BE2C (cell line): ENCODE data around the gene KIAA0825.
"Not testable (repeated sequence)": the region's sequence is repeated elsewhere in the genome, so short reads cannot be mapped to it uniquely, and the experiment has no call there.

Source experiments
- DNase-seq: peaks from one replicate; pipeline ENCODE4 v3.0.0-alpha.2; 2020
- H3K27me3 ChIP-seq: fragments of 250-450 bp; sonication (Bioruptor Pico); 2 replicates; pipeline ENCODE4 v1.5.1; 2020; ENCODE audit warnings: mild to moderate bottlenecking
- H3K36me3 ChIP-seq: fragments of 250-450 bp; sonication (Bioruptor Pico); 2 replicates; pipeline ENCODE4 v1.5.1; 2020; ENCODE audit warnings: mild to moderate bottlenecking
- H3K4me1 ChIP-seq: fragments of 250-450 bp; sonication (Bioruptor Pico); 2 replicates; pipeline ENCODE4 v1.5.1; 2020
- H3K4me3 ChIP-seq: 2 replicates; pipeline ENCODE4 v1.5.1; 2011; ENCODE audit warnings: low read depth, low read length
- H3K9me3 ChIP-seq: fragments of 250-450 bp; sonication (Bioruptor Pico); 2 replicates; pipeline ENCODE4 v1.5.1; 2020
- TF ChIP-seq, protein P1 (sequence below): IDR thresholded peaks from 2 replicates; pipeline ENCODE4 v1.5.1; 2012; ENCODE audit warnings: mild to moderate bottlenecking, low read depth, low read length

The KIAA0825 gene

DNA sequence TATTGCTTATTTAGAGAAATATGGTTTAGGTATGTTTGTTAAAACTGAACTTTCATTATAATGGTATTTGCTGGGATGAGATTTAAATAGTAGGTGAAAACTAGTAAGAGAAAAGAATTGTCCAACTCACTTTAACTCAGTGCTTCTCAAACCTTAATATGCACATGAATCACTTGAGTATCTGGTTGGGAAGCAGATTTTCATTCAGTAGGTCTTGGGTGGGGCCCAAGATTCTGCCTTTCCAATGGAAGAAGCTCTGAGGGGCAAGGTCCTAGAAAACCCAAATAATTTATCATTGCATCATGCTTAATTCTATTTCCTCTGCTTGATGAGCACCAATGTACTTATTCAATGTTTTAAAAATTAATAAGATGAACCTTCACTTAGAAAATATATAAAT lies 262.6 kb downstream of the KIAA0825 start:
- TF ChIP-seq, protein P1, sequence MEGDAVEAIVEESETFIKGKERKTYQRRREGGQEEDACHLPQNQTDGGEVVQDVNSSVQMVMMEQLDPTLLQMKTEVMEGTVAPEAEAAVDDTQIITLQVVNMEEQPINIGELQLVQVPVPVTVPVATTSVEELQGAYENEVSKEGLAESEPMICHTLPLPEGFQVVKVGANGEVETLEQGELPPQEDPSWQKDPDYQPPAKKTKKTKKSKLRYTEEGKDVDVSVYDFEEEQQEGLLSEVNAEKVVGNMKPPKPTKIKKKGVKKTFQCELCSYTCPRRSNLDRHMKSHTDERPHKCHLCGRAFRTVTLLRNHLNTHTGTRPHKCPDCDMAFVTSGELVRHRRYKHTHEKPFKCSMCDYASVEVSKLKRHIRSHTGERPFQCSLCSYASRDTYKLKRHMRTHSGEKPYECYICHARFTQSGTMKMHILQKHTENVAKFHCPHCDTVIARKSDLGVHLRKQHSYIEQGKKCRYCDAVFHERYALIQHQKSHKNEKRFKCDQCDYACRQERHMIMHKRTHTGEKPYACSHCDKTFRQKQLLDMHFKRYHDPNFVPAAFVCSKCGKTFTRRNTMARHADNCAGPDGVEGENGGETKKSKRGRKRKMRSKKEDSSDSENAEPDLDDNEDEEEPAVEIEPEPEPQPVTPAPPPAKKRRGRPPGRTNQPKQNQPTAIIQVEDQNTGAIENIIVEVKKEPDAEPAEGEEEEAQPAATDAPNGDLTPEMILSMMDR = no peak
- H3K36me3 ChIP-seq = no peaks in the 10 kb centered on the region
- DNase-seq = no peak
- H3K27me3 ChIP-seq = no peaks in the 10 kb centered on the region
- H3K9me3 ChIP-seq = no peaks in the 10 kb centered on the region
- H3K4me1 ChIP-seq = no peaks in the 10 kb centered on the region
- H3K4me3 ChIP-seq = no peak overlapping the region

DNA sequence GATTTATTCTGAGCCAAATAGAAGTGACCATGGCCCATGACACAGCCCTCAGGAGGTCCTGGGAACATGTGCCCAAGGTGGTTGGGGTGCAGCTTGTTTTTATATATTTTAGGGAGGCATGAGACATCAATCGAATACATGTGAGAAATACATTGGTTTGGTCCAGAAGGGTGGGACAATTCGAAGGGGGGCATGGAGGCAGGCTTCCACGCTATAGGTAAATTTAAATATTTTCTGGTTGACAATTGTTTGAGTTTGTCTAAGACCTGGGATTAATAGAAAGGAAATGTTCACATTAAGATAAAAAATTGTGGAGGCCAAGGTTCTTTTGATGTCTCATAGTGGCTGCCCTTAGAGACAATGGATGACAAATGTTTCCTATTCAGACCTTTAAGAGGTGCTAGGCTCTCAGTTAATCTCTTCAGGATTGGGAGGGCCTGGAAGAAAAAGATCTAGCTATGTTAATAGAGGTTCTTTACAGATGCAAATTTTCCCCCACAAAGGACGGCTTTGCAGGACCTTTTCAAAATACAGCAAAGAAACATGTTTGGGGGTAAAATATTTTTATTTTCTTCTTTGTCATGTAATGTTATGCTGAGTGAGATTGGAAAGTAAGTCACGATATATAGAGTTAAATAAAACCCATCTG lies 263.4 kb downstream of the KIAA0825 start:
- H3K4me3 ChIP-seq = not testable (repeated sequence)

DNA sequence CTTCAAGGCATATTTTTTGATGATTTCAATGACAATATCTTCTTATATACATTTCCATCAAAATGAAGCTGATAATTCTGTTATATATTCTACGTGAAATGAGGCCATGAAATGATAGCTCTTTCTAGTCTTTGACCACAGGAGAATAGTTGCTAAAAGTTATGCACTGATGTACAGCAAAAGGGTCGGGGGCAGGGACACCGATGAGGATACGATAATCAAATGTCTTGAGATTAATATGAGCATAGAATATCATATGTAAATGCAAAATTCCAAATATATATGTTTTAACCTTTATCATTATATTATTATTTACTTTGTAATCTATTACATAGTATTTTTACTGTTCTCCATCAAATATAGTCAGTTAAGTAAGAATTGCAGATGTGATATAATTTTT lies 264.8 kb downstream of the KIAA0825 start:
- DNase-seq = no peak
- H3K36me3 ChIP-seq = no peaks in the 10 kb centered on the region
- no peaks in the 10 kb centered on the region for H3K4me1 ChIP-seq
- no peaks in the 10 kb centered on the region for H3K9me3 ChIP-seq
- no peaks in the 10 kb centered on the region for H3K27me3 ChIP-seq
- TF ChIP-seq, protein P1 = no peak
- H3K4me3 ChIP-seq = no peak overlapping the region

More for the DNA sequence above, 263.4 kb downstream of the KIAA0825 start:
- not testable (repeated sequence) for H3K36me3 ChIP-seq, H3K27me3 ChIP-seq, DNase-seq, H3K4me1 ChIP-seq, H3K9me3 ChIP-seq

DNA sequence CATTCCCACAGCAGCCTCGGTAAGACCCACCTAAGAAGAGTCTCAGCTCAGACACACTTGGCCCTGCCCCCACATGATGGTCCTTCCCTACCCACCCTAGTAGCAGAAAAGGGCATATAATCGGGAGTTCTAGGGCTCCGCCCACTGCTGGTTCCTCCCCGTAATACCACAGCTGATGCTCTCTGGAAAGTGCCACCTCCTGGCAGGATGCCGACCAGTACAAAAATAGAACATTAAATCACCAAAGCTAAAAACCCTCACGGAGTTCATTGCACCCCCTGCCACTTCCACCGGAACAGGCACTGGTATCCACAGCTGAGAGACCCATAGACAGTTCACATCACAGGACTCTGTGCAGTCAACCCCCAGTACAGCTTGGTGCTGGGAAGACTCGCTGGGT lies 271.3 kb downstream of the KIAA0825 start:
- TF ChIP-seq, protein P1 = no peak
- H3K9me3 ChIP-seq = no peaks in the 10 kb centered on the region
- no peaks in the 10 kb centered on the region for H3K36me3 ChIP-seq
- DNase-seq = no peak
- no peaks in the 10 kb centered on the region for H3K4me1 ChIP-seq
- H3K4me3 ChIP-seq = no peak overlapping the region
- no peaks in the 10 kb centered on the region for H3K27me3 ChIP-seq

DNA sequence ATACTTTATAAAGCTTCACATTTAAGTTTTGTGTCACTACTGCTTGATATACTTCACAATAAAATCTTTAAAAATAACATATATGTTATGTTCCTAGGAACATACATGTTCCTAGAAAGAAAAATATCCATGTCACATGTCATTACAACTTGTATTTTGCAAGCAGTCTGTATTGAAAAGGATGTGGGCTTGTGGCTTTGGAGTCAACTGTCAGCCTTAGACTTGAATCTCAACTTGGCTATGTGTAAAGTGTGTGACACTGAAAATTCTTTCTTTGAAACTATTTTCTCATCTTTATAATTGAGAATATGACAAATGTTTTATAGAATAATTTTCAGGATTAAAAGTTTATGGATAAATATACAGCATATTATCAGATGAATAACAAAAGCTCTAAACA lies 273.1 kb downstream of the KIAA0825 start:
- DNase-seq = no peak
- TF ChIP-seq, protein P1 = no peak
- H3K36me3 ChIP-seq = no peaks in the 10 kb centered on the region

DNA sequence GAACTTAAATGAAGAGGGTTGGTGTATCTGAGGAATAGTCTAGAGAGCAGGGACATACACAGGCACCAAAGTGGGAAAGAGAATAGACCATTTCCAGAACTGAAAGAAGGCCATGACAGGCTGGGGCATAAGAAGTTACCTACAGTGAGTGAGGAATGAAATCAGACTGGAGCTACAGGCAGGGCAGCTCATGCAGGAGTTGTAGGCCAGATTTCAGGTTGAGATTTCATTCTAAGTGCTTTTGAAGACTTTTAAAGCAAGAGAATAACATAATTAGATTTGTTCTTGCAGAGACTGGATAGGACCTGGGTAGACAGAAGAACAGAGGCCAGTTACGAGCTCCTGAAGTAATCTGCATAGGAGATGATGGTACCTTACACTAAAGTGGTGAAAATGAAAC lies 280.8 kb downstream of the KIAA0825 start:
- no peaks in the 10 kb centered on the region for H3K36me3 ChIP-seq
- peaks cover 5% of the 10 kb centered on the region; the same call in 1 of the 2 replicates for H3K9me3 ChIP-seq
- H3K4me1 ChIP-seq = no peaks in the 10 kb centered on the region
- H3K4me3 ChIP-seq = no peak overlapping the region
- no peaks in the 10 kb centered on the region for H3K27me3 ChIP-seq
- TF ChIP-seq, protein P1 = no peak
- no peak for DNase-seq

More for the DNA sequence above, 273.1 kb downstream of the KIAA0825 start:
- H3K27me3 ChIP-seq = no peaks in the 10 kb centered on the region
- no peak overlapping the region for H3K4me3 ChIP-seq
- no peaks in the 10 kb centered on the region for H3K9me3 ChIP-seq
- H3K4me1 ChIP-seq = no peaks in the 10 kb centered on the region
